B cell (primary cell): ENCODE data around the gene CXXC5. TPM values are rescaled to one million over a fixed set of nuclear protein-coding genes. Genes with fewer than 3 reads are reported as not detected.

Source experiments
- ATAC-seq: fragments of 200-7000 bp; cut with Tn5 transposase; one replicate; pipeline ENCODE4 v1.10.0; 2021; ENCODE audit warnings: low read depth, mild to moderate bottlenecking, moderate number of reproducible peaks, moderate library complexity
- CTCF ChIA-PET: fragments of 350-600 bp; sonication (Branson Sonifier 250); formaldehyde crosslinking; loops from one replicate; lab custom pipeline; 2021; ENCODE audit warnings: antibody characterized with exemption, inconsistent platforms; lab: Charles Lee
- POLR2A ChIA-PET: fragments of 350-600 bp; sonication (Branson Sonifier 250); formaldehyde crosslinking; loops from one replicate; lab custom pipeline; 2021; ENCODE audit warnings: antibody characterized with exemption; lab: Charles Lee
- DNase-seq: peaks from one replicate; pipeline ENCODE4 v3.0.0; 2013
- H2AFZ ChIP-seq: 2 replicates; pipeline ENCODE4 v1.6.1; 2012; ENCODE audit warnings: mild to moderate bottlenecking, low read depth, low read length; ENCODE audit not compliant: insufficient read depth, poor library complexity, severe bottlenecking
- H3K27ac ChIP-seq, 2 donors: 1 replicate in 1 of 2; 2 replicates in 1 of 2; pipeline ENCODE4 v1.5.1; 2012 to 2013; ENCODE audit warnings: low read length in 2 of 2, mild to moderate bottlenecking in 2 of 2, moderate library complexity in 1 of 2
- H3K27me3 ChIP-seq, 4 experiments: fragments of 200-600 bp in 1 of 4; sonication (generic) in 1 of 4; replicated peaks in 1 of 4; 1 replicate in 2 of 4; 2 replicates in 2 of 4; pipeline versions ENCODE4 v1.6.1 to v1.7.0; 2013 to 2016; ENCODE audit warnings: low read length in 3 of 4, mild to moderate bottlenecking in 2 of 4, mixed read lengths in 1 of 4, moderate library complexity in 1 of 4; ENCODE audit not compliant: insufficient read depth in 4 of 4, control insufficient read depth in 3 of 4; ENCODE audit errors: control extremely low read depth in 1 of 4
- H3K36me3 ChIP-seq, 2 experiments: replicated peaks in 1 of 2; 1 replicate in 1 of 2; 2 replicates in 1 of 2; pipeline versions ENCODE4 v1.6.1 to v1.7.1; 2013; ENCODE audit warnings: low read length in 1 of 2; ENCODE audit not compliant: insufficient read depth in 2 of 2, control insufficient read depth in 1 of 2; ENCODE audit errors: control extremely low read depth in 1 of 2, extremely low read depth in 1 of 2
- H3K4me1 ChIP-seq, 2 donors: fragments of 200-600 bp in 1 of 2; sonication (generic) in 1 of 2; 1 replicate in 1 of 2; 2 replicates in 1 of 2; pipeline versions ENCODE4 v1.5.1 to v1.6.1; 2013 to 2017; ENCODE audit warnings: low read length in 2 of 2; ENCODE audit not compliant: control insufficient read depth in 2 of 2, insufficient read depth in 2 of 2
- H3K4me2 ChIP-seq: replicated peaks from 2 replicates; pipeline ENCODE3; 2012; ENCODE audit warnings: mild to moderate bottlenecking, low read depth, low read length; ENCODE audit not compliant: poor library complexity, severe bottlenecking
- H3K4me3 ChIP-seq, 5 experiments: fragments of 200-600 bp in 1 of 5; sonication (generic) in 1 of 5; 1 replicate in 3 of 5; 2 replicates in 2 of 5; pipeline versions ENCODE4 v1.5.1 to v1.7.0; 2011 to 2016; ENCODE audit warnings: low read length in 4 of 5, mild to moderate bottlenecking in 4 of 5, low read depth in 2 of 5, control low read depth in 1 of 5, moderate library complexity in 1 of 5; ENCODE audit not compliant: insufficient read depth in 1 of 5; ENCODE audit errors: control extremely low read depth in 1 of 5, extremely low read depth in 1 of 5
- H3K79me2 ChIP-seq: fragments of 200-600 bp; sonication (generic); one replicate; pipeline ENCODE4 v1.6.0; 2016; ENCODE audit warnings: low read length; ENCODE audit not compliant: control insufficient read depth, insufficient read depth
- H3K9ac ChIP-seq: fragments of 200-600 bp; sonication (generic); 2 replicates; pipeline ENCODE4 v1.6.1; 2017; ENCODE audit warnings: mild to moderate bottlenecking, low read length, moderate library complexity
- H3K9me3 ChIP-seq, 3 donors: one replicate each; pipeline versions ENCODE4 v1.6.1 to v1.7.1; 2013; ENCODE audit warnings: low read length in 2 of 3; ENCODE audit not compliant: control insufficient read depth in 2 of 3, insufficient read depth in 1 of 3; ENCODE audit errors: control extremely low read depth in 1 of 3
- H4K20me1 ChIP-seq: 2 replicates; pipeline ENCODE4 v1.6.0; 2012; ENCODE audit warnings: mild to moderate bottlenecking, low read length; ENCODE audit not compliant: insufficient read depth, control insufficient read depth, poor library complexity, severe bottlenecking
- H3K27ac Mint-ChIP-seq: one replicate; pipeline ENCODE4 v1.8.0; 2021; ENCODE audit warnings: mixed read lengths
- H3K27me3 Mint-ChIP-seq: one replicate; pipeline ENCODE4 v1.8.0; 2021; ENCODE audit warnings: mixed read lengths
- H3K4me1 Mint-ChIP-seq: one replicate; pipeline ENCODE4 v1.8.0; 2021; ENCODE audit warnings: mixed read lengths
- H3K4me3 Mint-ChIP-seq: one replicate; pipeline ENCODE4 v1.8.0; 2021; ENCODE audit warnings: mixed read lengths
- H3K9me3 Mint-ChIP-seq: one replicate; pipeline ENCODE4 v1.8.0; 2022; ENCODE audit warnings: mixed read lengths; ENCODE audit not compliant: insufficient read depth
- EZH2 ChIP-seq: IDR thresholded peaks from 2 replicates; pipeline ENCODE4 v1.6.1; 2012; ENCODE audit warnings: borderline replicate concordance, low read depth, mild to moderate bottlenecking, moderate library complexity, low read length; ENCODE audit not compliant: insufficient read depth, poor library complexity, severe bottlenecking
- WGBS: methylation state at CpG from one replicate; pipeline ENCODE4 v1.1.5; 2013; ENCODE audit warnings: missing lambda C conversion rate; ENCODE audit not compliant: insufficient coverage; 5-methylcytosine and 5-hydroxymethylcytosine counted together
- intact Hi-C: fragments of 100-400 bp; cut with micrococcal nuclease; formaldehyde crosslinking; loops from one replicate; pipeline ENCODE4 v1.10.0; 2022
- polyA plus RNA-seq: library from polyadenylated mRNA; depleted of rRNA; stranded (reverse); fragments of >200 nt; gene quantifications from 2 replicates; pipeline ENCODE4 v1.2.3, GENCODE V29; 2012
- total RNA-seq, 2 donors: library from RNA; stranded (reverse); fragments of 120-200 nt in 1 of 2; gene quantifications; 1 replicate in 1 of 2; 2 replicates in 1 of 2; pipeline versions ENCODE4 v1.2.3 to v1.2.4, GENCODE V29; 2013 to 2022
- TF ChIP-seq, protein P1 (sequence below): fragments of 200-600 bp; IDR thresholded peaks from one replicate; pipeline ENCODE4 v1.8.0; 2022; ENCODE audit warnings: antibody characterized with exemption, mild to moderate bottlenecking

Gene CXXC5
- total and polyA plus RNA-seq, 2 donors (not counting 1 experiment from before 2014, with no cell fraction given) = 126 to 143 TPM

DNA sequence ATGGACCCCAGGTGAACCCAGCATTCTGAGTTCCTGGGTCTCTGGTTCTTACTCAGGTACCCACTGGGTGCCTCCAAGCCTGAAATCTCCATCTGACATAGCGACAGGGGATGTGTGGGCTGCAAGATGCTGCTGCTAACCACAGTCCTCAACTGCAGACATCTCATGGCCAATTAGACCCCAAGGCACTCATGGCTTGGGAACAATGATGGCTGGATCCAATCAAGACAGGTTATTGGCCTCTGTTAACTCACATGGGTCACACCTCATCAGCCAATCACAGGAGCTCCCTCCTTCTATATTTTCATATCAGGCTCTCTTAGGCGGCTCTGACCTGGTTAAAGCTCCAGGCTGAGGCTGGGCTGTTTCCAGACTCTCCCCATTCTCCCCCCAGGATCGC lies 57.0 kb downstream of the CXXC5 start:
- peaks cover 0 to 7% (median 3%) of the 10 kb centered on the region in 4 experiments for H3K27me3 ChIP-seq
- H3K4me1 ChIP-seq = peaks cover 38 to 44% of the 10 kb centered on the region in 2 donors
- no peak overlapping the region for H3K27ac ChIP-seq
- CTCF ChIA-PET = interaction anchor here (0.6 to 8.6 kb wide), 3 partner anchors 14 to 70 kb away, joined by 3 to 105 read pairs (median 6); no protein-coding TSS in a partner anchor
- H3K4me2 ChIP-seq = no peak overlapping the region
- no peak for DNase-seq
- POLR2A ChIA-PET = no interaction called here
- intact Hi-C loops = no loop called here
- H3K9me3 ChIP-seq = no peaks in the 10 kb centered on the region
- Mint-ChIP-seq H3K4me1 (peaks cover 51% of the 10 kb centered on the region), H3K4me3 (no peak overlapping the region), H3K27ac (no peak overlapping the region), H3K9me3 (no peaks in the 10 kb centered on the region), H3K27me3 (peaks cover 7% of the 10 kb centered on the region)
- WGBS = 94% methylated on average over 2 of the region's 3 CpGs
- no peaks in the 10 kb centered on the region for H3K36me3 ChIP-seq
- no peak overlapping the region for H3K4me3 ChIP-seq
- no peak overlapping the region for H2AFZ ChIP-seq
- no peak for ATAC-seq
- H4K20me1 ChIP-seq = no peaks in the 10 kb centered on the region
- no peak overlapping the region for H3K9ac ChIP-seq
- TF ChIP-seq EZH2 = no peak
- TF ChIP-seq, protein P1, sequence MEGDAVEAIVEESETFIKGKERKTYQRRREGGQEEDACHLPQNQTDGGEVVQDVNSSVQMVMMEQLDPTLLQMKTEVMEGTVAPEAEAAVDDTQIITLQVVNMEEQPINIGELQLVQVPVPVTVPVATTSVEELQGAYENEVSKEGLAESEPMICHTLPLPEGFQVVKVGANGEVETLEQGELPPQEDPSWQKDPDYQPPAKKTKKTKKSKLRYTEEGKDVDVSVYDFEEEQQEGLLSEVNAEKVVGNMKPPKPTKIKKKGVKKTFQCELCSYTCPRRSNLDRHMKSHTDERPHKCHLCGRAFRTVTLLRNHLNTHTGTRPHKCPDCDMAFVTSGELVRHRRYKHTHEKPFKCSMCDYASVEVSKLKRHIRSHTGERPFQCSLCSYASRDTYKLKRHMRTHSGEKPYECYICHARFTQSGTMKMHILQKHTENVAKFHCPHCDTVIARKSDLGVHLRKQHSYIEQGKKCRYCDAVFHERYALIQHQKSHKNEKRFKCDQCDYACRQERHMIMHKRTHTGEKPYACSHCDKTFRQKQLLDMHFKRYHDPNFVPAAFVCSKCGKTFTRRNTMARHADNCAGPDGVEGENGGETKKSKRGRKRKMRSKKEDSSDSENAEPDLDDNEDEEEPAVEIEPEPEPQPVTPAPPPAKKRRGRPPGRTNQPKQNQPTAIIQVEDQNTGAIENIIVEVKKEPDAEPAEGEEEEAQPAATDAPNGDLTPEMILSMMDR = no peak
- no peaks in the 10 kb centered on the region for H3K79me2 ChIP-seq

DNA sequence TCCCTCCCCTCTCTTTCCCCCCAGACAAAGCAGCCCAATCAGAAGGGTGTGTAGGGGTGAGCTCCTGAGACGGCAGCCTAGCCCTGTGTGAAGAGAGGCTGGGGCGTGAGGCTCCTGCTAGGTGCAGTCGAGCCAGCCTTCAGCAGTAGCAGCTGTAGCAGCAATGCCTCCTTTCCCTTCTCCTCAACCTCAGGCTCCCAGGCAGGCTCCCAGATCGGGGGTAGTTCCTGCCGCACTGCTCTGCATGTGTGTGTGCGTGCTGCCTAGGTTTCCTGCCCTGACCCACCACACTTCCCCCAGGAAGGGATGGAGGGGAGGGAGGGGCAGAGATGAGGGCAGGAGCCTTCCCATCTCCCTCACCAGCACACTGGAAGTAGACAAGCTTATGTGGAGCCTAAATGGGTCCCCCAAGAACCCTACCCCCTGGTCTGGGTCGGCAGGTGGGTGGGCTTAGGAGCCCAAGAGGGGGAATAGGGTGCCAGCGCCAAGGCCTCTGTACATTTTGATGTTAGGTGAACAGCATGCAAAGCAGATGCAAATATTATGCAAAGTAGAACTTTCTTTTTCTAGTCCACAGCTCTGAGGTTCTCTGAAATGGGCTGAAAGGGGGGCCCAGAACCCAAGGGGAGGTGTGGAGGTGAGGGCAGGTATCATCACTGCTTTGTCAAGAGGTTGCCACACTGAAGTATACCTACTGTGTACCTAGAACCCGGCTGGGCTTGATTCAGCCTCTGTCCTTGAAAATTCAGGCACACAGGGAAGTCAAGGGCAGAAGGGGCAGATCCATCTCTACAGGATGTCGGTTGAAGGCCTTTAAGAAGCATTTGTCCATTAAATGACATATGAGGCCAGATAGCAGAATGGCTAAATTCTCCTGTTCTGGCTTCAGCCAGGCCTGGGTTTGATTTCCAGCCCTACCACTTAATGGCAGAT lies 57.8 kb downstream of the CXXC5 start:
- no peak for ATAC-seq
- TF ChIP-seq, protein P1 = no peak
- TF ChIP-seq EZH2 = no peak
- H3K79me2 ChIP-seq = no peaks in the 10 kb centered on the region
- H3K9ac ChIP-seq = no peak overlapping the region
- H3K9me3 ChIP-seq = no peaks in the 10 kb centered on the region
- Mint-ChIP-seq H3K9me3 (no peaks in the 10 kb centered on the region), H3K27ac (peak overlapping the region; percentile 37), H3K4me3 (no peak overlapping the region), H3K27me3 (peaks cover 7% of the 10 kb centered on the region), H3K4me1 (peaks cover 51% of the 10 kb centered on the region)
- no peak overlapping the region for H3K4me2 ChIP-seq
- H3K27ac ChIP-seq = no peak overlapping the region
- POLR2A ChIA-PET = interaction anchor here (1.0 kb wide), 1 partner anchor 43 kb away, joined by 3 read pairs; no protein-coding TSS in a partner anchor
- no peak overlapping the region for H2AFZ ChIP-seq
- H3K36me3 ChIP-seq = no peaks in the 10 kb centered on the region
- CTCF ChIA-PET = interaction anchor here (0.9 to 8.6 kb wide), 3 partner anchors 15 to 71 kb away, joined by 3 to 105 read pairs (median 6); no protein-coding TSS in a partner anchor
- WGBS = 70% methylated on average over 4 of the region's 10 CpGs
- no peak for DNase-seq
- intact Hi-C loops = no loop called here
- no peaks in the 10 kb centered on the region for H4K20me1 ChIP-seq
- H3K27me3 ChIP-seq = peaks cover 0 to 8% (median 3%) of the 10 kb centered on the region in 4 experiments
- peaks cover 38 to 46% of the 10 kb centered on the region in 2 donors for H3K4me1 ChIP-seq
- H3K4me3 ChIP-seq = no peak overlapping the region
